HL-60 (cell line): ENCODE measurements around the gene ZNF521.

Experiments
- DNase-seq, 2 experiments: peaks; one replicate each; pipeline ENCODE4 v3.0.0-alpha.2; 2010 to 2020; ENCODE audit warnings: low read depth in 1 of 2, low spot score in 1 of 2
- H3K27ac ChIP-seq: fragments of 250-450 bp; sonication (Bioruptor Pico); replicated peaks from 2 replicates; pipeline ENCODE4 v1.5.1; 2020; ENCODE audit warnings: mild to moderate bottlenecking, moderate library complexity
- H3K27me3 ChIP-seq: fragments of 250-450 bp; sonication (Bioruptor Pico); 2 replicates; pipeline ENCODE4 v1.5.1; 2021; ENCODE audit warnings: mild to moderate bottlenecking, moderate library complexity; ENCODE audit not compliant: insufficient read depth, poor library complexity, severe bottlenecking
- H3K4me3 ChIP-seq: replicated peaks from 2 replicates; pipeline ENCODE4 v1.5.1; 2011; ENCODE audit warnings: mild to moderate bottlenecking, control low read depth, low read length; ENCODE audit not compliant: insufficient read depth
- GABPA ChIP-seq: IDR thresholded peaks from 2 replicates; pipeline ENCODE4 v1.6.1; 2012; ENCODE audit warnings: low read depth
- POLR2AphosphoS5 ChIP-seq: IDR thresholded peaks from 2 replicates; pipeline ENCODE4 v1.6.1; 2012; ENCODE audit warnings: low read depth
- SPI1 ChIP-seq: IDR thresholded peaks from 2 replicates; pipeline ENCODE4 v1.6.1; 2012; ENCODE audit warnings: low read depth, mild to moderate bottlenecking, borderline replicate concordance
- TF ChIP-seq, protein P1 (sequence below): IDR thresholded peaks from 2 replicates; pipeline ENCODE4 v1.6.1; 2012; ENCODE audit warnings: low read depth; ENCODE audit not compliant: insufficient replicate concordance
- TF ChIP-seq, protein P2 (sequence below): IDR thresholded peaks from one replicate; pipeline ENCODE4 v1.5.1; 2011; ENCODE audit warnings: low read length, control low read depth, inconsistent platforms; ENCODE audit not compliant: insufficient read depth

Gene ZNF521

DNA sequence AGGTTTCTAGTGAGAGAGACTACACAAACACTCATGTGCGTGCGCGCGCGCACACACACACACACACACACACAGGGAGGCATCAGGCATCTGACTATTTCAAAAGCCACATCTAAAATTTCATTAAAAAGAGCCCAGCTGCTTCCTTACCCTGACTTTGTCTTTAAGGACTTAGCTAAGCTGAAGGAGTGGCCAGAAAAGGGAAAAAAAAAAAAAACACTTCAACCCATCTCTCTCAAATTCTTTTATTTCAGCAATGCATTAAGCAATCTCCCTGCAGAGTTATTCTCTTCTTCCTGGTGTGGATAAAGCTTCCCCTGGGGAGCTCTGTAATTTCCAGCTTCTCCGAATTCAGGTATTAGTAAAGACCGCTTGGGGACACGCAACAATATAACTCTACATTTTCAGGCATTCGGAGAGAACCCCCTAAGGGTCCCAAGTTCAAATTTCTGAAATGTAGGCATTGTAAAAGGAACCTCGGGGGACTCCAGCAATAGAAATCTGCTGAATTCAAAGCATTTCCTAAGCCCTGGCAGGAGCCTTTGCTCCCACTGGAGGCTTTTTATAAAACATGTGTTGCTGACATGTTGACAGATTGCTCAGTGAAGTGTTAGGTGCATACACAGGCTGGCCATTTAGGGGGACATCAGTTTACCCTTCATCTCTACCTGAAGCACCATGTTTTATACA is 67.0 kb downstream of the ZNF521 start:
- no peak for DNase-seq
- Histone ChIP-seq H3K27ac (no peak overlapping the region), H3K4me3 (no peak overlapping the region), H3K27me3 (peaks cover 17% of the 10 kb centered on the region)
- TF ChIP-seq SPI1 (no peak), GABPA (no peak), POLR2AphosphoS5 (no peak)
- TF ChIP-seq, protein P1, sequence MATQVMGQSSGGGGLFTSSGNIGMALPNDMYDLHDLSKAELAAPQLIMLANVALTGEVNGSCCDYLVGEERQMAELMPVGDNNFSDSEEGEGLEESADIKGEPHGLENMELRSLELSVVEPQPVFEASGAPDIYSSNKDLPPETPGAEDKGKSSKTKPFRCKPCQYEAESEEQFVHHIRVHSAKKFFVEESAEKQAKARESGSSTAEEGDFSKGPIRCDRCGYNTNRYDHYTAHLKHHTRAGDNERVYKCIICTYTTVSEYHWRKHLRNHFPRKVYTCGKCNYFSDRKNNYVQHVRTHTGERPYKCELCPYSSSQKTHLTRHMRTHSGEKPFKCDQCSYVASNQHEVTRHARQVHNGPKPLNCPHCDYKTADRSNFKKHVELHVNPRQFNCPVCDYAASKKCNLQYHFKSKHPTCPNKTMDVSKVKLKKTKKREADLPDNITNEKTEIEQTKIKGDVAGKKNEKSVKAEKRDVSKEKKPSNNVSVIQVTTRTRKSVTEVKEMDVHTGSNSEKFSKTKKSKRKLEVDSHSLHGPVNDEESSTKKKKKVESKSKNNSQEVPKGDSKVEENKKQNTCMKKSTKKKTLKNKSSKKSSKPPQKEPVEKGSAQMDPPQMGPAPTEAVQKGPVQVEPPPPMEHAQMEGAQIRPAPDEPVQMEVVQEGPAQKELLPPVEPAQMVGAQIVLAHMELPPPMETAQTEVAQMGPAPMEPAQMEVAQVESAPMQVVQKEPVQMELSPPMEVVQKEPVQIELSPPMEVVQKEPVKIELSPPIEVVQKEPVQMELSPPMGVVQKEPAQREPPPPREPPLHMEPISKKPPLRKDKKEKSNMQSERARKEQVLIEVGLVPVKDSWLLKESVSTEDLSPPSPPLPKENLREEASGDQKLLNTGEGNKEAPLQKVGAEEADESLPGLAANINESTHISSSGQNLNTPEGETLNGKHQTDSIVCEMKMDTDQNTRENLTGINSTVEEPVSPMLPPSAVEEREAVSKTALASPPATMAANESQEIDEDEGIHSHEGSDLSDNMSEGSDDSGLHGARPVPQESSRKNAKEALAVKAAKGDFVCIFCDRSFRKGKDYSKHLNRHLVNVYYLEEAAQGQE, result no peak
- TF ChIP-seq, protein P2, sequence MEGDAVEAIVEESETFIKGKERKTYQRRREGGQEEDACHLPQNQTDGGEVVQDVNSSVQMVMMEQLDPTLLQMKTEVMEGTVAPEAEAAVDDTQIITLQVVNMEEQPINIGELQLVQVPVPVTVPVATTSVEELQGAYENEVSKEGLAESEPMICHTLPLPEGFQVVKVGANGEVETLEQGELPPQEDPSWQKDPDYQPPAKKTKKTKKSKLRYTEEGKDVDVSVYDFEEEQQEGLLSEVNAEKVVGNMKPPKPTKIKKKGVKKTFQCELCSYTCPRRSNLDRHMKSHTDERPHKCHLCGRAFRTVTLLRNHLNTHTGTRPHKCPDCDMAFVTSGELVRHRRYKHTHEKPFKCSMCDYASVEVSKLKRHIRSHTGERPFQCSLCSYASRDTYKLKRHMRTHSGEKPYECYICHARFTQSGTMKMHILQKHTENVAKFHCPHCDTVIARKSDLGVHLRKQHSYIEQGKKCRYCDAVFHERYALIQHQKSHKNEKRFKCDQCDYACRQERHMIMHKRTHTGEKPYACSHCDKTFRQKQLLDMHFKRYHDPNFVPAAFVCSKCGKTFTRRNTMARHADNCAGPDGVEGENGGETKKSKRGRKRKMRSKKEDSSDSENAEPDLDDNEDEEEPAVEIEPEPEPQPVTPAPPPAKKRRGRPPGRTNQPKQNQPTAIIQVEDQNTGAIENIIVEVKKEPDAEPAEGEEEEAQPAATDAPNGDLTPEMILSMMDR, result no peak

DNA sequence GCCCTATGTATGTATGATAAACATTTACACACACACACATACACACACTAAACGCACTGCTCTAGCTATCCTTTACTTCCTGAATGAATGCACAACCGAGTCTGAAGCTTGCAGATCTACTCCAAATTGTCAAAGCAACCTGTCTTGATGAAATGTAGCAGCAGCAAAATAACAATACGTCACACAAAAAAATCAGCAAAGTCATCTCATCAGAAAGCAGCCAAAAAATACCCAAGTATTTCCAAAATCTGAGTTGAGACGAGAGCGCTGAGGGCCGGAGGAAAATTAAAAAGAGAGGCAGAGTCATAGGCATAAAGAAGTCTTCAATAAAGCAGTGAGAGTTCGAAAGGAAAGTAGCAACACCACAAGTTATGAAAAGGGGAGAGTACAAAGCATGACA is 67.7 kb downstream of the ZNF521 start:
- TF ChIP-seq, protein P2, result no peak
- no peak for TF ChIP-seq GABPA
- TF ChIP-seq, protein P1, result no peak
- TF ChIP-seq SPI1, result no peak
- TF ChIP-seq POLR2AphosphoS5, result no peak
- no peak overlapping the region for H3K4me3 ChIP-seq
- no peak overlapping the region for H3K27ac ChIP-seq
- DNase-seq, result no peak
- H3K27me3 ChIP-seq, result peaks cover 15% of the 10 kb centered on the region

DNA sequence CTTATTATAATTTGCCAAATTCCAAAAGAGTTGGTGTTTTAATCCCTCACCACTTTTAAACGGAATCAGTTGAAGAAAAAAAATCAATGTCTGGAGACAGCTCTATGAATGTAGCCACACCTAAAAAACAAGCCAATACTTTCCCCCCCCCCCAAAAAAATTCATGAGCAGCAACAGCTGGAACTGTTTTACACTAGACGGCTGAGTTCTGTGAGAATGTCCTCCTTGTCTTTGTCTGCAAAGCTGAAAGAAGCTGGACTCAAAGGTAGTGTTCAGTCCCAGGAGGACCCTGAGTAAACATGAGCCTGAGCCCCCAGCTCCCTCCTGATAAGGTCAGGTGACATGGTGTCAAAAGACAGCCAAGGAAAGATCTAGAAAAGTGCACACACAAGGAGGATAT is 68.2 kb downstream of the ZNF521 start:
- TF ChIP-seq POLR2AphosphoS5 (no peak), GABPA (no peak), SPI1 (no peak)
- TF ChIP-seq, protein P1, result no peak
- TF ChIP-seq, protein P2, result no peak
- Histone ChIP-seq H3K4me3 (no peak overlapping the region), H3K27ac (no peak overlapping the region), H3K27me3 (peaks cover 16% of the 10 kb centered on the region)
- no peak for DNase-seq
